GM19043 (cell line): ENCODE results near the gene HBZ.
"Not testable (repeated sequence)": the region's sequence is repeated elsewhere in the genome, so short reads cannot be mapped to it uniquely, and the experiment has no call there.

Source experiments
- ATAC-seq: cut with Tn5 transposase; IDR thresholded peaks from one replicate; pipeline ENCODE4 v1.9.1; 2021; ENCODE audit warnings: low read depth; ENCODE audit not compliant: unreplicated experiment

The HBZ gene

DNA sequence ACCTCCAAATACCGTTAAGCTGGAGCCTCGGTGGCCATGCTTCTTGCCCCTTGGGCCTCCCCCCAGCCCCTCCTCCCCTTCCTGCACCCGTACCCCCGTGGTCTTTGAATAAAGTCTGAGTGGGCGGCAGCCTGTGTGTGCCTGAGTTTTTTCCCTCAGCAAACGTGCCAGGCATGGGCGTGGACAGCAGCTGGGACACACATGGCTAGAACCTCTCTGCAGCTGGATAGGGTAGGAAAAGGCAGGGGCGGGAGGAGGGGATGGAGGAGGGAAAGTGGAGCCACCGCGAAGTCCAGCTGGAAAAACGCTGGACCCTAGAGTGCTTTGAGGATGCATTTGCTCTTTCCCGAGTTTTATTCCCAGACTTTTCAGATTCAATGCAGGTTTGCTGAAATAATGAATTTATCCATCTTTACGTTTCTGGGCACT, 25.0 kb downstream of the HBZ start:
- ATAC-seq: no peak

DNA sequence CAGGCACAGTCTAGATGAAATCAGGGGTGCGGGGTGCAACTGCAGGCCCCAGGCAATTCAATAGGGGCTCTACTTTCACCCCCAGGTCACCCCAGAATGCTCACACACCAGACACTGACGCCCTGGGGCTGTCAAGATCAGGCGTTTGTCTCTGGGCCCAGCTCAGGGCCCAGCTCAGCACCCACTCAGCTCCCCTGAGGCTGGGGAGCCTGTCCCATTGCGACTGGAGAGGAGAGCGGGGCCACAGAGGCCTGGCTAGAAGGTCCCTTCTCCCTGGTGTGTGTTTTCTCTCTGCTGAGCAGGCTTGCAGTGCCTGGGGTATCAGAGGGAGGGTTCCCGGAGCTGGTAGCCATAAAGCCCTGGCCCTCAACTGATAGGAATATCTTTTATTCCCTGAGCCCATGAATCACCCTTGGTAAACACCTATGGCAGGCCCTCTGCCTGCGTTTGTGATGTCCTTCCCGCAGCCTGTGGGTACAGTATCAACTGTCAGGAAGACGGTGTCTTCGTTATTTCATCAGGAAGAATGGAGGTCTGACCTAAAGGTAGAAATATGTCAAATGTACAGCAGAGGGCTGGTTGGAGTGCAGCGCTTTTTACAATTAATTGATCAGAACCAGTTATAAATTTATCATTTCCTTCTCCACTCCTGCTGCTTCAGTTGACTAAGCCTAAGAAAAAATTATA, 25.7 kb downstream of the HBZ start:
- no peak for ATAC-seq

DNA sequence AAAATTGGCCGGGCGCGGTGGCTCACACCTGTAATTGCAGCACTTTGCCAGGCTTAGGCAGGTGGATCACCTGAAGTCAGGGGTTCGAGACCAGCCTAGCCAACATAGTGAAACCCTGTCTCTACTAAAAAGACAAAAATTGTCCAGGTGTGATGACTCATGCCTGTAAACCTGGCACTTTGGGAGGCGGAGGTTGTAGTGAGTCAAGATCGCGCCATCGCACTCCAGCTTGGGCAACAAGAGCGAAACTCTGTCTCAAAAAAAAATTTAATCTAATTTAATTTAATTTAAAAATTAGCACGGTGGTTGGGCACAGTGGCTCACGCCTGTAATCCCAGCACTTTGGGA, 26.2 kb downstream of the HBZ start:
- ATAC-seq: no peak

DNA sequence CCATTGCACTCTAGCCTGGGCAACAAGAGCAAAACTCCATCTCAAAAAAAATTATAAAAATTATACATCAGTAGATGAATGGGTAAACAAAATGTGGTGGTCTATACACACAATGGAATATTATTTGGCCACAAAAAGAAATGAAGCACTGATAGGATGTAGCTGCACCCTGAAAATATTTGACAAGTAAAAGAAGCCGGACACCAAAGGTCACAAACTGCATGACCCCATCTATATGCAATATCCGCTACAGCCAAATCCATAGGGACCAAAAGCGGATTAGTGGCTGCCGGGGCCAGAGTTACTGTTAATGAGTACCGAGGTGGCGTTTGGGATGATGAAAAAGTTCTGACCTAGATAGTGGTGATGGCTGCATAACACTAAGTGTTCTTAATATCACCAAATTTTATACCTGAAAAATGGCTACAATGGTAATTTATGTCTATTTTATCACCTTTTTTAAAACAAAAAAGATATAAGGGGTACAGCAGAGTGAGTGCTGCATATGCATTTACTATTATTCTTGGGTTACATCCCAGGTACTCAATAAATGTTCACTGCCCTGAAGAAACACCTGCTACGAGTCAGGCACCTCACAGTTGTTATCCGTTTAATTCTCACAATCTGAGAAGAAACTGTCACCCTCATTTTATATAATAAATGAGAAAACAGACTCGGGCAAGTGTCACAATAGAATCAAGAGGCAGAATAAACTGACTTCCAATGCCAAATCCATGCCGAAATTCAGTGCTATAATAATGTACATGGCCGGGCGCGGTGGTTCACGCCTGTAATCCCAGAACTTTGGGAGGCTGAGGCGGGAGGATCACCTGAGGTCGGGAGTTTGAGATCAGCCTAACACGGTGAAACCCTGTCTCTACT, 27.0 kb downstream of the HBZ start:
- no peak for ATAC-seq

DNA sequence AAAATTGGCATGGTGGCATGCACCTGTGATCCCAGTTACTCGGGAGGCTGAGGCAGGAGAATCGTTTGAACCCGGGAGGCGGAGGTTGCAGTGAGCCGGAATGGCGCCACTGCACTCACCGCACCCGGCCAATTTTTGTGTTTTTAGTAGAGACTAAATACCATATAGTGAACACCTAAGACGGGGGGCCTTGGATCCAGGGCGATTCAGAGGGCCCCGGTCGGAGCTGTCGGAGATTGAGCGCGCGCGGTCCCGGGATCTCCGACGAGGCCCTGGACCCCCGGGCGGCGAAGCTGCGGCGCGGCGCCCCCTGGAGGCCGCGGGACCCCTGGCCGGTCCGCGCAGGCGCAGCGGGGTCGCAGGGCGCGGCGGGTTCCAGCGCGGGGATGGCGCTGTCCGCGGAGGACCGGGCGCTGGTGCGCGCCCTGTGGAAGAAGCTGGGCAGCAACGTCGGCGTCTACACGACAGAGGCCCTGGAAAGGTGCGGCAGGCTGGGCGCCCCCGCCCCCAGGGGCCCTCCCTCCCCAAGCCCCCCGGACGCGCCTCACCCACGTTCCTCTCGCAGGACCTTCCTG, 27.7 kb downstream of the HBZ start, which contains the start of gene HBQ1:
HBQ1 (plus strand) TSS at position 359 of the 575 bp plus-strand sequence; CDS start at position 387, 28 bp downstream.
- ATAC-seq: no peak

DNA sequence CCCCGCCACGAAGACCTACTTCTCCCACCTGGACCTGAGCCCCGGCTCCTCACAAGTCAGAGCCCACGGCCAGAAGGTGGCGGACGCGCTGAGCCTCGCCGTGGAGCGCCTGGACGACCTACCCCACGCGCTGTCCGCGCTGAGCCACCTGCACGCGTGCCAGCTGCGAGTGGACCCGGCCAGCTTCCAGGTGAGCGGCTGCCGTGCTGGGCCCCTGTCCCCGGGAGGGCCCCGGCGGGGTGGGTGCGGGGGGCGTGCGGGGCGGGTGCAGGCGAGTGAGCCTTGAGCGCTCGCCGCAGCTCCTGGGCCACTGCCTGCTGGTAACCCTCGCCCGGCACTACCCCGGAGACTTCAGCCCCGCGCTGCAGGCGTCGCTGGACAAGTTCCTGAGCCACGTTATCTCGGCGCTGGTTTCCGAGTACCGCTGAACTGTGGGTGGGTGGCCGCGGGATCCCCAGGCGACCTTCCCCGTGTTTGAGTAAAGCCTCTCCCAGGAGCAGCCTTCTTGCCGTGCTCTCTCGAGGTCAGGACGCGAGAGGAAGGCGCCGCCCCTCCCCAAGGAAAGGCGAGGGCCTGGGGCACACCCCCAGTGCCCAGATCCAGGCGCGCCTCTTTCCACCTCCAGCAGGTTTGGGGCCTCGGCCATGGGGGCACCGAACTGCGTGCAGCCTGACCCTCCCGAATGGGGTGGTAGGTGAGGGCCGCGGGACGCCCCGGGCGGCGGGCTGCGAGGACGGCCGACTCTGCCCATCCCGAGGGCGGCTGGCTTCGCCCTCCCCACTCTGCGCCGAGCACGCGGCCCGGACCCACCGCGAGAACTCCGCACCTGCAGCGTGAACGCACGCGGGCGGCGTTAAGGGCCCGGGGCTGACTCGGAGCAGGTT, 28.5 kb downstream of the HBZ start:
- no peak for ATAC-seq

DNA sequence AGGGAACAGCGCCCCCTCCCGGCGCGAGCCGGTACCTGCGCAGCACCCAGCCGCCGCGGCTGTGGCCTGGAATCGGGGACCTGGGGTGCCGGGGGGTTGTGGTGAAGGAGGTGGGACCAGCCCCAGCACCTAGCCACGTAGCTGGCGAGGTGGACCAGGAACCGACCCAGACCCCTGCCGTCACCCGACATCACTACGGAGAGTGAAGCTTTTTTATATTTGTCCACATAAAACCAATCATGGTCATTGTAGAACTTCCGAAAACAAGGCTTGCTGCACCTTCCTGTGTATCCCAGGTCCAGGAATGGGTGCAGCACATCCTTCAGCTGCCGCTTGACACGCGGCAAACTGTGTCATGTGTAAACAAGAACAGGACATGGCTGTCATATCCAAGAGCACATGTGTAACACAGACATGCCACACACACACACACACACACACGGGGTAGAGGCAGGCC, 29.1 kb downstream of the HBZ start:
- ATAC-seq: no peak

DNA sequence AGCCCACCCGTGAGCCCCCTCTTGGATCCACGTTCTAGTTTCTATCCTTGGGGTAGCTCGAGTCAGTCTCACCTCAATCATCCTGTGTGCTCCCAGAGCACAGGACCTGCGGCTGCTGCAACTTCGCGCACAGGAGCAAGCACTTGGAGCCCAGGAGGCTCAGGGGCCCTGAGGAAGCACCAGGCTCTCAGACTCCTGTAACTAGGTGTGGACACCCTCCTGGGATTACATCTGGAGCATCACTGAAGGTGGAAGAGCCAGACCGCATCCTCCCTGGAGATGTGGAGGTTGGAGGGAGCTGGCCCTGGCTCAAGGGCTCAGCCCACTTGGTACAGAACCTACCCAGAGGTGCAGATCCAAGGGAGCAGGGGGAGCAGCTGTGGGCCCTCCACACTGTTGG, 30.6 kb downstream of the HBZ start:
- ATAC-seq: no peak

DNA sequence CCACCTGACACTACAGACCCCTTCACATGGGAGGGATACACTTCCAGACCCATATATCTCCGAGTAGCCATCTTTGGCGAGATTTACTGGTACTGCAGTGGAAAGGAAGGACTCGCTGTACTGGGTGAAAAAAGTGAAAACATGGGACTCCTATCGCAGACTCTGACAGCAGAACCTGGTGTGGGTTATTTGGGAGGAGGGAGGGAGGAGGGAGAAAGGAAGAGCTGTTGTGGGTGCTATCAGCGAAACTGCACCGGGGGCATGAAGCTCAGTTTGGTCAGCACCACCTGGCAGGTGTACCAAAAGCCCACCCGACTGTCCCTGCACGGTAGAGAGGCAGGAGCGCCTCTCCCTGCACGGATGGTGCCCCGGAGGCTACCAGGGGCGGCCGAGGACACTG, 32.8 kb downstream of the HBZ start:
- ATAC-seq: no peak

DNA sequence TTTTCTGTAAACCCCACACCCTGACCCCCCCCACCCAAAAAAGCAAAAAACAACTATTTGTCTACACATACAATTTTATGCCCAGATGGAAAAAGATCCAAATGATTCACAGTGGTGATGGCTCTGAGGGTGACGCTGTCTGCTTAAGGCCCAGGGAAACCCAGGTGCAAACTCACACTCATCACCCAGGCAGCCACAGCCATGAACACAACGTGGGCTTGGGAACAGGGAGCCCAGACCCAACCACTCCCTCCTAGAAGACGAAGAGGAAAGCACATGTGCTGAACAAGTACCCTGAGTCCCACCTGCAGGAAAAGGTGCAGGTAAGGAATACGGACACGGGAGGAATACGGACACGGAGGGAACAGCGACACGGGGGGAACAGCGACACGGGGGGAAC, 33.2 kb downstream of the HBZ start:
- no peak for ATAC-seq

DNA sequence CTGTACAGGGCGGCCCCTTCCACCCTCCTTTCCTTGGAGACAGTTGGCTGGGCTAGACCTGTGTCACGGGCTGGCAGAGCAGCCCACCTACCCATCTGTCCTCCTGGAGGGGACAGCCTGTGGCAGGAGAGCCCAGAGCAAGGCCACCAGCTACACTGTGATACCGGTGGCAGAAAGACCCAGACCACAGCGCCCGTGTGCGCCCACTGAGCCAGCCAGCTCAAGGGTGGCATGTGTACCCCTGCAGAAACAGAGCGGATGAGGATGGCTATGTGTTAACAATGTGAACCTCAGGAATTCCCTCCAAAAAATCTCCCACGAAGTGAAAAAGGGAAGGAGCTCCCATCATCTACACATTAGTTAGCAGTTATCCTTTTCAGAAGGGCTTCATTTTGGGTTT, 34.9 kb downstream of the HBZ start:
- no peak for ATAC-seq

DNA sequence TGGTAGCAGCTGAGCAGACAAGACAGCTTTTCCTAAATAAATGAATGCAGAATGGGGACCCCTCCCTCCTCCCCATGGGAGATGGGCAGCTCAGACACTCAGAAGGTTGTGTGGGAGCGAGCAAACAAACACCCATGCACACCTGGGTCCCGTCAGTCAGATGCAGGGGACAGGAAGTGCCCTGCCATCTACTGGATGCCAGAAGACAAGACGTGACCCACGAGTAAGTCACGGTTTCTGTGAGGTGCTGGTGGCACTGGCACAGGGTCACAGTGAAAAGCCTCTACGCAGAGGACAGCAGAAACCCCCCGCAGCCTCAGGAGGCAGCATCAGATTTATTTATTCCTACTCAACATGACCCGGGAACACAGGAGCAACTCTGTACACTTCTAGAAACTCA, 36.2 kb downstream of the HBZ start:
- no peak for ATAC-seq

DNA sequence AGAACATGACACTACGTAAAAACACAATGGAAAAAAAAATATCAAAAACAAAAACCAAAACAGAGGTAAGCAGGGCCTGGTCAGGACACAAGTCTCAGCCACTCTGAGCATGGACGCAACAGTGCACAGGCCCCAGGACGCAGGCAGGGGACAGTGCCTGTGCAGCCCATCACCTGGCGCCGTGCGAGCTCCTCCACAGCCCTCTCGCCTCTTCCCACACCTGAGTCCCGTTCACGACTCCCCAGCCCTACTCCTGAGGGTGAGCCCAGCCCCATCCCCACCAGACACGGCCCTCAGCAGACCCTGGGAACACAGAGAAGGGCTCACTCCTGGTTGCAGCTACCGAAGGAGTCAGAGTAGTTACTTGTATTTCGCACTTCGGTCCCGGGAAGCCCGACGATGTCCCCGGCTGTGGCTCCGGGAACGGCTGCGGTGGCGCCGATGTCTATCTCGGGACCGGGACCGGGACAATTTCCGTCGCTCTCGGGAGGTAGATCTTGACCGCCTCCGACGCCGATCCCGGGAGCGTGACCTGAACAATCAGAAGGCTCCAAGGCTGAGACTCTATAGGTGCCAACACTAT, 37.3 kb downstream of the HBZ start:
- no peak for ATAC-seq

DNA sequence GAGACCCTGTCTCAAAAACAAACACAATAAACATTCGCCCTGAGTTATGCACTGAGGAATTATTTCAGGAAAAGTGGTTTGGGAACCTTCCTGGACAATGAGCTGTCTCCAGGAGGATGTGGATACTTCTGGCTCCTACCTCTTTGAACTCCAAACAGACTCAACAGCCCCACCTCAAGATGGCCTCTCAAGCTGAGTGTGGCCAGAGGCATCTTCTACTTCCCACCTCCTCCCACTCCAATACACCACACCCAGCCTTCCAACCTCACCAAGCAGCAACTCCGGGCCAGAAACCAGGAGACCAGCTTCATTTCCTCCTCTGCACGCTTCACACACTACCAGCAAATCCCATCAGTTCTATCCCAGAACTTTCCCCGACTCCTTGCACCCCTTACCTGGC, 39.4 kb downstream of the HBZ start:
- no peak for ATAC-seq

DNA sequence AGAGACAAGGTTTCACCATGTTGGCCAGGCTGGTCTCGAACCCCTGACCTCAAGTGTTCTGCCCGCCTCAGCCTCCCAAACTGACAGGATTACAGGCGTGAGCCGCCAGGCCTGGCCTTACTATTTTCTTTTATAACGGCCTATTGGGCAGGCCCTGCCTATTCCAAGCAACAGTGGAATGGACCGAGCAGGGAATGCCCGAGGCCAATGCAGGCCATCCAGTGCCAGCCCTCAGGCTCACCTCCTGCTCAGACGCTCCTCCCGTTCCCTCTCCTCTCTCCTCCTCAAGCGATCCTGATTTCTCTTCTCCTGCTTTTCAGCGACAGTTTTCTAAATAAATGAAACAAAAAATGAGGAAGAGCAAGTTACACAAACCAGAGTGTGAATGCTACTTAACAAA, 40.2 kb downstream of the HBZ start:
- no peak for ATAC-seq

DNA sequence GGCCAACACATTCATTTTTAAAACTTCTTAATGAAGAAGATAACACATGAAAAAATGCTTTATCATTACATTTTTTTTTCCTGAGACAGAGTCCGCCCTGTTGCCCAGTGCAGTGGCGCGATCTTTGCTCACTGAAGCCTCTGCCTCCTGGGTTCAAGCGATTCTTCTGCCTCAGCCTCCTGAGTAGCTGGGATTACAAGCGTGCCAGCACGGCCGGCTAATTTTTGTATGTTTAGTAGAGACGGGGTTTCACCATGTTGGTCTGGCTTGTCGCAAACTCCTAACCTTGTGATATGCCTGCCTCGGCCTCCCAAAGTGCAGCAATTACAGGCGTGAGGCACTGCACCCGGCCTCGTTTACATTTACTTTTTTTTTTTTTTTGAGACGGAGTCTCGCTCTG, 41.0 kb downstream of the HBZ start:
- no peak for ATAC-seq

DNA sequence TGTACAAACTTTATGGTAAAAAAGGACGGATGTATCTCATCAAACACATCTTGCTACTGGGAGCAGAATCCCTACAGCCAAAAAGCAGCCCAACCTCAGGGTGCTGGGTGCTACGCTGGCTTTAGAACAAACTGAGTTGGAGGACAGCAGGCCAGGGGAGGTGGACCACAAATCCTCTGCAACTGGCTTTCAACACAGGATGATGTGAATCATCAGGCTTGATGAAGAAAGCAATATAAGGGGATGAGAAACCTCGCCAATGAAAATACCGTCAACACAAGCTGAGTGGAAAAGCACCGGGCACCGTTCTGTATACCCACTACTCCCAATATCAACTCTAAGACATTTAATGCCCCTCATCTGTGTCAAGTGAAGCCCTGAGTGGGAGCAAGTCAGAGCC, 42.1 kb downstream of the HBZ start:
- no peak for ATAC-seq

DNA sequence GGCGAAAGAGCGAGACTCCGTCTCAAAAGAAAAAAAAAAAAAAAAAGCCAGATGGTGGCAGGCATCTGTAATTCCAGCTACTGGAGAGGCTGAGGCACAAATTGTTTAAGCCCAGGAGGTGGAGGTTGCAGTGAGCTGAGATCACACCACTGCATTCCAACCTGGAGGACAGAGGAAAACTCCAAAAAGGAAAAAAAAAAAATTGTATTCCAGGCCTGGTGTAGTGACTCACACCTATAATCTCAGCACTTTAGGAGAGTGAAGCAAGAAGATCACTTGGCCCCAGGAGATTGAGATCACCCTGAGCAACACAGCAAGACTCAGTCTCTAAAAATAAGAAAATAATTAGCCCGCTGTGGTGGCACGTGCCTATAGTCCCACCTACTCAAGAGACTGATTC, 47.9 kb downstream of the HBZ start:
- ATAC-seq: no peak

DNA sequence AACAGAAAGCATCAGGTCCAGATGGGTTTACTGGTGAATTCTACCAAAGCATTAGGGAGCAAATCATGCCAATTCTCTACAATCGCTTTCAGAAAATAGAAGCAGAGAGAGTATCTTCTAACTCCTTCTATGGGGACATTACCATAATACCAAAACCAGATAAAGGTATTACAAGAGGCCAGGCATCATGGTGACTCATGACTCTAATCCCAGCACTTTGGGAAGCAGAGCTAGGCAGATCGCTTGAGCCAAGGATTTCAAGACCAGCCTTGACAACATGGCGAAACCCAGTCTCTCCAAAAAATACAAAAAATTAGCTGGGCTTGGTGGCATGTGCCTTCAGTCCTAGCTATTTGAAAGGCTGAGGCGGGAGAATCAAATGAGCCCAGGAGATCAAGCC, 50.8 kb downstream of the HBZ start:
- ATAC-seq: no peak

DNA sequence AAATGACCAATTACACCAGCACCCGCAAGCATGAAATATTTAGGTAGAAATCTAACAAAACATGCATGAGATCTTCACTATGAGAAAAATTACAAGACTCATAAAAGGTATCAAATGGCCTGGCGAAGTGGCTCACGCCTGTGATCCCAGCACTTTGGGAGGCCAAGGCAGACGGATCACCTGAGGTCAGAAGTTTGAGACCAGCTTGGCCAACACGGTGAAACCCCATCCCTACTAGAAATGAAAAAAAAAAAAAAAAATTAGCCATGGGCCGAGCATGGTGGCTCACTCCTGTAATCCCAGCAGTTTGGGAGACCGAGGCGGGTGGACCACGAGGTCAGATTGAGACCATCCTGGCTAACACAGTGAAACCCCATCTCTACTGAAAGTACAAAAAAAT, 51.6 kb downstream of the HBZ start:
- not testable (repeated sequence) for ATAC-seq
